Measurements from ENCODE around the gene USH2A. TPM values are rescaled to one million over a fixed set of nuclear protein-coding genes. Genes with fewer than 3 reads are reported as not detected.

The USH2A gene
- total RNA-seq, 1 donor from 2014 or later, result 0.14 TPM

DNA sequence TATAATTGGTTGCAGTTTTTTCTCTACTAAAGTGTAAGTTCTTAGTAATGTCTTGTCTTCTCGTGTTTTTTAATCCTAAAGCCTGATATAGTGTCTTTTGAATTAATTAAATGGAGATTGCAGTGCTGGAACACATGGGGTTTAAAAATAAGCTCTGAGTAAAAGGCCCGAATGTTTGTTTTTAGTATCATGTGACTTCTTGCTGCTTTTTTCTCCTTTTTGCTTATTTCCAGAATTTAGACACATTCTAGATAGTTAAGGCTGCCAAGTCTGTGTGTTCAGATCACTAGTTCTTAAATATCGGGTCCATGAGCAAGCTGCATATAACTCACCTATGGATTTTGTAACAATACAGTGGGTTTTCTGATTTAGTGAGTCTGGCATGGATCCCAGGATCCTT is 828.6 kb downstream of the USH2A start:
- TF ChIP-seq CTCF (conservative IDR thresholded peaks at IDR 0.05), result no peak
- Mint-ChIP-seq H3K4me3 (no peak overlapping the region), H3K27me3 (ENCODE audit: low read depth) (no peaks in the 10 kb centered on the region), H3K4me1 (peaks cover 6% of the 10 kb centered on the region), H3K27ac (ENCODE audit: unreplicated experiment) (no peak overlapping the region), H3K9me3 (no peaks in the 10 kb centered on the region), H3K36me3 (ENCODE audit: low read depth) (peaks cover 35% of the 10 kb centered on the region)
- DNase-seq (ENCODE audit: low read depth, low spot score), result no peak

- Mint-ChIP-seq H3K36me3 (ENCODE audit: low read depth) (peaks cover 28% of the 10 kb centered on the region), H3K27me3 (ENCODE audit: low read depth) (no peaks in the 10 kb centered on the region), H3K9me3 (no peaks in the 10 kb centered on the region), H3K4me1 (no peaks in the 10 kb centered on the region), H3K4me3 (no peak overlapping the region), H3K27ac (ENCODE audit: unreplicated experiment) (no peak overlapping the region)
- no peak for TF ChIP-seq CTCF (conservative IDR thresholded peaks at IDR 0.05)
- DNase-seq (ENCODE audit: low read depth, low spot score), result no peak
These were observed 832.3 kb downstream of the USH2A start for GRCh38 chr1:215590779-215591491.

DNA sequence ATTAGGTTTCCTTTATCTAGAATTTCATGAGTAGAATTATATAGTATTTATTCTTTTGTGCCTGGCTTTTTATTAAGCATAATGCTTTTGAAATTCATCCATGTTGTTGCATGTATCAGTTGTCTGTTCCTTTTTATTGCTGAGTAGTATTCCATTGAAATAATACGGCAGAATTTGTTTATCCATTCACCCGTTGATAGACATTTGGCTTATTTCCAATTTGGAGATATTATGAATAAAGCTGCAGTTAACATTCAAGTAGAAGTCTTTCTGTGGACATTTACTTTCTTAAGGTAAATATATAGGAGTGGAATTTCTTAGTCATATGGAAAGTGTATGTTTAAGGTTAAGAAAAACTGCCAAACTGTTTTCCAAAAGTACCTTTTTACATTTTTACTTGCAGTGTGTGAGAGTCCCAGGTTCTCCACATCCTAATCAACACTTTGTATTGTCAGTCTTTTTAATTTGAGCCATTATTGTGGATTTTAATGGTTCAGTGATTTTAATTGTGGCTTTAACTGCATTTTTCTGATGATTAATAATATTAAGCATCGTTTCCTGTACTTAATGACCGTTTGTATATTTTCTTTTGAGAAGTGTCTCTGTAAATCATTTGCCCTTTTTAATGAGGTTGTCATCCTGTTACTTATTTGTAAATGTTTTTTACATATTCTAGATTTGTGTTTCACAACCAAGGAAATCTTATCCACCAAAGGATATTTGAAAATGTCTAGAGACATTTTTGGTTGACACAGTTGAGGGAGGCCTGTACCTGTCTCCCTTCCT is 833.4 kb downstream of the USH2A start:
- H3K27ac Mint-ChIP-seq (ENCODE audit: unreplicated experiment), result no peak overlapping the region
- H3K36me3 Mint-ChIP-seq (ENCODE audit: low read depth), result peaks cover 30% of the 10 kb centered on the region
- DNase-seq (ENCODE audit: low read depth, low spot score), result no peak
- no peaks in the 10 kb centered on the region for H3K4me1 Mint-ChIP-seq
- H3K27me3 Mint-ChIP-seq (ENCODE audit: low read depth), result no peaks in the 10 kb centered on the region
- TF ChIP-seq CTCF (conservative IDR thresholded peaks at IDR 0.05), result no peak
- no peak overlapping the region for H3K4me3 Mint-ChIP-seq
- peaks cover 4% of the 10 kb centered on the region for H3K9me3 Mint-ChIP-seq

DNA sequence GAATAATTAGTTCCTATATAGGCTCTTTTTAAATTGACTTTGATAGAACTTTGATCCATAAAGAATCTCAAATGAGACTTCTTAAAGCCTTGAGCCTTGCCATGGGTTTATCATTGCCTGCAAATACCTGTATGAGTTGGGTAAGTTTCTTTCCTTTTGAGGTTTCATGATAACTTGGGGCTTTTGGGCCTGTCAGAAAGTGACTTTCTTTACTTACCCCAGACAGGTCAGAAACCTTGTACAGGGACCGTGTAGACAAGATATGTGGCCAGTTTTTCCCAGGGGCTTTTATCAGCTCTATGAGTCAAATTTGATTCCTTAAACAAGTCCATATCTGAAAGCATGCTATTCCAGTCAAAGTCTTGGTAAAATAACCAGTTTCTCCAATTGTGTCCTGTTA is 838.9 kb downstream of the USH2A start:
- no peaks in the 10 kb centered on the region for H3K27me3 Mint-ChIP-seq (ENCODE audit: low read depth)
- H3K27ac Mint-ChIP-seq (ENCODE audit: unreplicated experiment), result no peak overlapping the region
- H3K36me3 Mint-ChIP-seq (ENCODE audit: low read depth), result peaks cover 57% of the 10 kb centered on the region
- H3K9me3 Mint-ChIP-seq, result peaks cover 5% of the 10 kb centered on the region
- H3K4me3 Mint-ChIP-seq, result no peak overlapping the region
- DNase-seq (ENCODE audit: low read depth, low spot score), result no peak
- no peaks in the 10 kb centered on the region for H3K4me1 Mint-ChIP-seq
- no peak for TF ChIP-seq CTCF (conservative IDR thresholded peaks at IDR 0.05)

DNA sequence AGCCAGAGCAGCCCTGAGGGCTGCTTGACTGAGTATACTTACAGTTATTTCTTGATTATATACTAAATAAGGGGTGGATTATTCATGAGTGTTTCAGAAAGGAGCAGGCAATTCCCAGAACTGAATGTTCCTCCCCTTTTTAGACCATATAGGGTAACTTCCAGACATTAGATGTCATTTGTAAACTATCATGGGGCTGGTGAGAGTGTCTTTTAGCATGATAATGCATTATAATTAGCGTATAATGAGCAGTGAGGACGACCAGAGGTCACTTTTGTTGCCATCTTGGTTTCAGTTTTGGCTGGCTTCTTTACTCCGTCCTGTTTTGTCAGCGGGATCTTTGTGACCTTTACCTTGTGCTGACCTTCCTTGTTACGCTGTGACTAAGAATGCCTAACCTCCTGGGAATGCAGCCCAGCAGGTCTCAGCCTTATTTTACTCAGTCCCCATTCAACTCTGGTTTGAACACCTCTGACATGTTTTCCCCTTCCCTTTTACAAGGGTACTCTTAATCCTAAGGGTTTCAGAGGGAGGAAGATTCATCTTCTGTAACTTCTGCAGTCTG is 840.0 kb downstream of the USH2A start:
- no peak overlapping the region for H3K27ac Mint-ChIP-seq (ENCODE audit: unreplicated experiment)
- H3K4me3 Mint-ChIP-seq, result no peak overlapping the region
- H3K9me3 Mint-ChIP-seq, result peaks cover 5% of the 10 kb centered on the region
- H3K36me3 Mint-ChIP-seq (ENCODE audit: low read depth), result peaks cover 55% of the 10 kb centered on the region
- no peaks in the 10 kb centered on the region for H3K27me3 Mint-ChIP-seq (ENCODE audit: low read depth)
- TF ChIP-seq CTCF (conservative IDR thresholded peaks at IDR 0.05), result no peak
- H3K4me1 Mint-ChIP-seq, result no peaks in the 10 kb centered on the region
- no peak for DNase-seq (ENCODE audit: low read depth, low spot score)

Measured in neural crest cell (in vitro differentiated cells).